OCI-LY7 (cell line): ENCODE data around the gene NSMCE3. TPM values are rescaled to one million over a fixed set of nuclear protein-coding genes. Genes with fewer than 3 reads are reported as not detected.

Experiments
- BruUV-seq: library from RNA; stranded (reverse); fragments of 400-500 nt; replicated peaks from 2 replicates; lab custom pipeline; 2021; lab: Mats Ljungman, UMichigan
- CTCF ChIA-PET: fragments of 300-600 bp; sonication (Branson Sonifier 250); formaldehyde crosslinking; loops from one replicate; lab custom pipeline; 2022; ENCODE audit warnings: antibody characterized with exemption; ENCODE audit not compliant: unreplicated experiment; lab: Charles Lee
- POLR2A ChIA-PET: fragments of 300-600 bp; sonication (Branson Sonifier 250); formaldehyde crosslinking; loops from one replicate; lab custom pipeline; 2022; ENCODE audit warnings: antibody characterized with exemption; lab: Charles Lee
- DNase-seq: peaks from one replicate; pipeline ENCODE4 v3.0.0-alpha.2; 2015; ENCODE audit warnings: low spot score
- H2AFZ ChIP-seq: fragments of 200-600 bp; sonication (generic), shearing (Covaris generic); 2 replicates; pipeline ENCODE4 v1.6.1; 2014; ENCODE audit warnings: mild to moderate bottlenecking, antibody characterized with exemption, low read length, moderate library complexity
- H3K27ac ChIP-seq: fragments of 200-600 bp; sonication (generic); 2 replicates; pipeline ENCODE4 v1.5.1; 2014; ENCODE audit warnings: mixed run types, low read depth, mild to moderate bottlenecking, moderate library complexity, low read length, inconsistent platforms; ENCODE audit not compliant: poor library complexity, severe bottlenecking
- H3K36me3 ChIP-seq: fragments of 200-600 bp; sonication (generic); 2 replicates; pipeline ENCODE4 v1.6.1; 2014; ENCODE audit warnings: mild to moderate bottlenecking, antibody characterized with exemption, low read length, moderate library complexity, mixed read lengths; ENCODE audit not compliant: insufficient read depth
- H3K4me1 ChIP-seq: fragments of 200-600 bp; sonication (generic); 2 replicates; pipeline ENCODE4 v1.5.1; 2014; ENCODE audit warnings: mild to moderate bottlenecking, low read length; ENCODE audit not compliant: insufficient read depth, poor library complexity, severe bottlenecking
- H3K4me2 ChIP-seq: fragments of 200-600 bp; sonication (generic); 2 replicates; pipeline ENCODE4 v1.6.1; 2014; ENCODE audit warnings: mild to moderate bottlenecking, low read length
- H3K4me3 ChIP-seq: fragments of 200-600 bp; sonication (generic); 2 replicates; pipeline ENCODE4 v1.5.1; 2014; ENCODE audit warnings: mild to moderate bottlenecking, low read depth, low read length; ENCODE audit not compliant: poor library complexity, severe bottlenecking
- H3K79me2 ChIP-seq: fragments of 200-600 bp; sonication (generic); 2 replicates; pipeline ENCODE4 v1.6.1; 2016; ENCODE audit warnings: low read depth, mild to moderate bottlenecking, low read length, moderate library complexity, mixed read lengths; ENCODE audit not compliant: insufficient read depth
- H3K9me2 ChIP-seq: fragments of 200-600 bp; sonication (generic); 2 replicates; pipeline ENCODE4 v1.6.1; 2016; ENCODE audit warnings: mild to moderate bottlenecking, low read length, mixed read lengths; ENCODE audit not compliant: insufficient read depth
- H3K9me3 ChIP-seq: fragments of 200-600 bp; sonication (generic); 2 replicates; pipeline ENCODE4 v1.6.1; 2014; ENCODE audit warnings: mild to moderate bottlenecking, mixed run types, low read length, mixed read lengths
- H4K20me1 ChIP-seq: fragments of 200-600 bp; sonication (generic); 2 replicates; pipeline ENCODE4 v1.6.1; 2014; ENCODE audit warnings: mild to moderate bottlenecking, antibody characterized with exemption, low read length, moderate library complexity, mixed read lengths; ENCODE audit not compliant: insufficient read depth
- CTCF ChIP-seq: fragments of 200-600 bp; sonication (generic); conservative IDR thresholded peaks from 2 replicates; pipeline ENCODE4 v1.5.1; 2014; ENCODE audit warnings: mild to moderate bottlenecking, antibody characterized with exemption, low read length, moderate library complexity, mixed read lengths
- EZH2phosphoT487 ChIP-seq: fragments of 200-600 bp; sonication (generic); IDR thresholded peaks from 2 replicates; pipeline ENCODE4 v1.6.1; 2018; ENCODE audit warnings: low read depth, borderline replicate concordance, mild to moderate bottlenecking, mixed run types, antibody characterized with exemption, low read length, moderate library complexity, mixed read lengths
- intact Hi-C: fragments of 100-400 bp; cut with micrococcal nuclease; formaldehyde crosslinking; loops from one replicate; pipeline ENCODE4 v1.10.0; 2022; ENCODE audit not compliant: unreplicated experiment
- total RNA-seq, 2 experiments: library from RNA; depleted of rRNA in 1 of 2; stranded (reverse); fragments of >200 nt in 1 of 2; shearing (Covaris generic) in 1 of 2; gene quantifications; 2 replicates each; pipeline ENCODE4 v1.2.3, GENCODE V29; 2014 to 2022

Gene NSMCE3
- total RNA-seq, 2 experiments from 2014 or later = 18.6 to 29.4 TPM

- POLR2A ChIA-PET = no interaction called here
- H4K20me1 ChIP-seq = no peaks in the 10 kb centered on the region
- H3K36me3 ChIP-seq = no peaks in the 10 kb centered on the region
- no TSS peak for BruUV-seq
- H3K9me2 ChIP-seq = no peaks in the 10 kb centered on the region
- H3K9me3 ChIP-seq = no peaks in the 10 kb centered on the region
- no peak overlapping the region for H3K27ac ChIP-seq
- no peak overlapping the region for H2AFZ ChIP-seq
- no peak overlapping the region for H3K4me2 ChIP-seq
- TF ChIP-seq EZH2phosphoT487 (no peak), CTCF (no peak)
- no peaks in the 10 kb centered on the region for H3K79me2 ChIP-seq
- no peak for DNase-seq
- H3K4me3 ChIP-seq = no peak overlapping the region
- CTCF ChIA-PET = no interaction called here
- intact Hi-C loops = no loop called here
- H3K4me1 ChIP-seq = no peaks in the 10 kb centered on the region
These were observed 30.2 kb upstream of the NSMCE3 start for GRCh38 chr15:29299784-29300183.

DNA sequence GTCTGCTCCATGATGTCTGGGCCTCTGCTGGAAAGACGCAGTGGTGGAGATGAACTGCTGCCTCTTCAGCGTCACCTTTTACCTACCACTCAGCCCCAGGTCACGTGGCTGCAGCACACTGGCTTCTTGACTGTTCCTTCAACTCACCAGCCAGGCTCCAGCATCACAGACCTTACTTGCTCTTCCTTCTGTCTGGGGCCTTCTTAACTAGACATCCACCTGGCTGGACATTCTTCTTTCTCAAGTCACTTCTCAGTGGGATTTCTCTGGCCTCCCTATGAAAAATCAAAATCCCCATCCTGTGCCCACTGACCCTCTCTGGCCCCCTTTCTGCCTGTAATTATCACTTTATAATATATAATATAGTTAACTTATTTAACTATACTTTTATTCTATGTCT lies 29.7 kb upstream of the NSMCE3 start:
- intact Hi-C loops = no loop called here
- no peak overlapping the region for H3K4me2 ChIP-seq
- H3K9me3 ChIP-seq = no peaks in the 10 kb centered on the region
- CTCF ChIA-PET = no interaction called here
- H3K4me3 ChIP-seq = no peak overlapping the region
- no peak overlapping the region for H2AFZ ChIP-seq
- BruUV-seq = no TSS peak
- POLR2A ChIA-PET = no interaction called here
- no peak for TF ChIP-seq CTCF
- no peak for TF ChIP-seq EZH2phosphoT487
- no peaks in the 10 kb centered on the region for H4K20me1 ChIP-seq
- no peaks in the 10 kb centered on the region for H3K9me2 ChIP-seq
- H3K4me1 ChIP-seq = no peaks in the 10 kb centered on the region
- no peak for DNase-seq
- H3K36me3 ChIP-seq = no peaks in the 10 kb centered on the region
- no peak overlapping the region for H3K27ac ChIP-seq
- H3K79me2 ChIP-seq = no peaks in the 10 kb centered on the region

DNA sequence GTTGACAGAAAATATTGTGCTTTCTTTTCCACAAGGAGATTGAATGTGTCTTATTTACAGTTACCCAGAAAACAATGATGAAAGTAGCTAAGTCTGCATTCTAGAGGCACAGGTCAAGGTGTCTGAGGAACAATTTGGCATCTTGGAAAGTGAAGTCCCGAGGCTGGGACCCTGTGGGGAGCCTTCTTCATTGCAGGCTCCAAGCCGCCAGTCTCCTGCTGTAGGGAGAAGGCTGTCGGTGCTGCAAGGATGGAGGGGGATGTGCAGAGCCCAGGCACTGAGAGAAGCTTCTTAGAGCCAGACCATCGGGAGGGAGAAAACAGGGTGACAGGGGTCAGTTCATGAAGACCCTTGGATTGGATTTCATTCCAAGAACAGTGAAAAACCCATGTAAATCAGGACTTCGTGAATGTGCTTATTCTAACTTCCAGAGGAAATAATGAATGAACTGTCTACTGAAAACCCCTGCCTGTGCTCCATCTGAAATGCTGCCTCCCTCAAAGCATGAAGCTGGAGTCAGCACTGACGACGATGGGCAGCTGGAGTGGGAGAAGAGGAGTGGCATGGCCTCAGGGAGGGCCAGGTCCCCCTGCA lies 25.2 kb upstream of the NSMCE3 start:
- no peaks in the 10 kb centered on the region for H3K9me2 ChIP-seq
- no peak overlapping the region for H3K4me3 ChIP-seq
- H4K20me1 ChIP-seq = no peaks in the 10 kb centered on the region
- no peak overlapping the region for H3K4me2 ChIP-seq
- no peak overlapping the region for H2AFZ ChIP-seq
- ChIA-PET CTCF (no interaction called here), POLR2A (no interaction called here)
- H3K4me1 ChIP-seq = no peaks in the 10 kb centered on the region
- TF ChIP-seq CTCF (no peak), EZH2phosphoT487 (no peak)
- H3K36me3 ChIP-seq = no peaks in the 10 kb centered on the region
- intact Hi-C loops = no loop called here
- no TSS peak for BruUV-seq
- DNase-seq = no peak
- H3K27ac ChIP-seq = no peak overlapping the region
- H3K9me3 ChIP-seq = no peaks in the 10 kb centered on the region
- H3K79me2 ChIP-seq = no peaks in the 10 kb centered on the region
